EH (cell line): Measurements from ENCODE around the gene CASD1.
A peak's percentile ranks its signal among the peaks of the same experiment; 100 is the strongest.

Experiments
- DNase-seq: peaks from one replicate; pipeline ENCODE4 v3.0.0-alpha.2; 2015; ENCODE audit warnings: low read depth

CASD1 gene

GRCh38 chr7:94512735-94513564 lies 3.3 kb downstream of the CASD1 start:
- DNase-seq, result no peak

- no peak for DNase-seq
Measured at GRCh38 chr7:94513565-94513860, 3.9 kb downstream of the CASD1 start.

- no peak for DNase-seq
Measured at GRCh38 chr7:94514140-94514889, 4.7 kb downstream of the CASD1 start.

GRCh38 chr7:94514917-94515316 lies 5.3 kb downstream of the CASD1 start:
- no peak for DNase-seq

GRCh38 chr7:94525923-94526322 lies 16.3 kb downstream of the CASD1 start:
- DNase-seq, result no peak

GRCh38 chr7:94529516-94529915 lies 19.9 kb downstream of the CASD1 start:
- DNase-seq, result peak; percentile 80

GRCh38 chr7:94530109-94530508 lies 20.5 kb downstream of the CASD1 start:
- no peak for DNase-seq

- DNase-seq, result no peak
Measured at GRCh38 chr7:94532676-94533075, 23.1 kb downstream of the CASD1 start.

GRCh38 chr7:94540428-94540827 lies 30.8 kb downstream of the CASD1 start:
- peak; percentile 14 for DNase-seq

GRCh38 chr7:94547126-94547525 lies 37.5 kb downstream of the CASD1 start:
- peak; percentile 65 for DNase-seq

GRCh38 chr7:94556028-94556427 lies 46.4 kb downstream of the CASD1 start:
- no peak for DNase-seq

- no peak for DNase-seq
Measured at GRCh38 chr7:94557215-94557614, 47.6 kb downstream of the CASD1 start.

- no peak for DNase-seq
Measured at GRCh38 chr7:94559972-94560371, 50.4 kb downstream of the CASD1 start.

GRCh38 chr7:94561841-94562514 lies 52.4 kb downstream of the CASD1 start:
- DNase-seq, result peak; percentile 52

GRCh38 chr7:94562525-94562924 lies 52.9 kb downstream of the CASD1 start:
- no peak for DNase-seq

- DNase-seq, result no peak
Measured at GRCh38 chr7:94565247-94565894, 55.8 kb downstream of the CASD1 start.

- DNase-seq, result no peak
Measured at GRCh38 chr7:94567396-94567795, 57.8 kb downstream of the CASD1 start.

GRCh38 chr7:94571816-94572215 lies 62.2 kb downstream of the CASD1 start:
- no peak for DNase-seq

- no peak for DNase-seq
Measured at GRCh38 chr7:94575646-94576045, 66.0 kb downstream of the CASD1 start.

GRCh38 chr7:94576316-94576715 lies 66.7 kb downstream of the CASD1 start:
- DNase-seq, result no peak

- no peak for DNase-seq
Measured at GRCh38 chr7:94577357-94577756, 67.7 kb downstream of the CASD1 start.

GRCh38 chr7:94578614-94579013 lies 69.0 kb downstream of the CASD1 start:
- no peak for DNase-seq

- no peak for DNase-seq
Measured at GRCh38 chr7:94579470-94579869, 69.9 kb downstream of the CASD1 start.
